Activated CD4-positive, CD25-positive, alpha-beta regulatory T cell treated with anti-CD3 and anti-CD28 coated beads, Interleukin-2, amount 50 U/mL, for 16 hours (primary cell): ENCODE data around the gene TMEM208.

ENCODE experiments used
- DNase-seq: peaks from one replicate; pipeline ENCODE4 v3.0.0-alpha.2; 2020; ENCODE audit warnings: low read depth, low spot score

TMEM208 gene

GRCh38 chr16:67226804-67227566 is at the start of gene TMEM208:
TMEM208 (plus strand) TSS chr16:67227130; CDS start chr16:67227219, 89 bp downstream.
- peak; percentile 98 for DNase-seq

- DNase-seq = no peak
Observed at GRCh38 chr16:67177743-67178699, 48.9 kb upstream of the TMEM208 start.

GRCh38 chr16:67179421-67180080 is 47.4 kb upstream of the TMEM208 start:
- no peak for DNase-seq

GRCh38 chr16:67180166-67180565 is 46.8 kb upstream of the TMEM208 start:
- DNase-seq = no peak

GRCh38 chr16:67181346-67181745 is 45.6 kb upstream of the TMEM208 start:
- no peak for DNase-seq

GRCh38 chr16:67182288-67182687 is 44.6 kb upstream of the TMEM208 start:
- DNase-seq = no peak

- DNase-seq = no peak
Observed at GRCh38 chr16:67183284-67183626, 43.7 kb upstream of the TMEM208 start.

- peak; percentile 86 for DNase-seq
Observed at GRCh38 chr16:67183627-67184452, 43.1 kb upstream of the TMEM208 start, which contains the start of gene MATCAP1. MATCAP1 (minus strand) TSS chr16:67183963; CDS start chr16:67180610, 3,353 bp downstream.

GRCh38 chr16:67184453-67184994 is 42.4 kb upstream of the TMEM208 start:
- DNase-seq = no peak

- peak; percentile 71 for DNase-seq
Observed at GRCh38 chr16:67184995-67185650, 41.8 kb upstream of the TMEM208 start.

GRCh38 chr16:67185651-67186134 is 41.2 kb upstream of the TMEM208 start:
- no peak for DNase-seq

- DNase-seq = no peak
Observed at GRCh38 chr16:67186550-67186950, 40.4 kb upstream of the TMEM208 start.

GRCh38 chr16:67187175-67187890 is 39.6 kb upstream of the TMEM208 start:
- DNase-seq = no peak

GRCh38 chr16:67188323-67188722 is 38.6 kb upstream of the TMEM208 start:
- no peak for DNase-seq

- DNase-seq = no peak
Observed at GRCh38 chr16:67188798-67189197, 38.1 kb upstream of the TMEM208 start.

GRCh38 chr16:67190041-67190440 is 36.9 kb upstream of the TMEM208 start, which contains the start of gene EXOC3L1:
EXOC3L1 (minus strand) TSS chr16:67190136; CDS start chr16:67189676, 460 bp downstream.
- DNase-seq = no peak

GRCh38 chr16:67190448-67191399 is 36.2 kb upstream of the TMEM208 start:
- DNase-seq = no peak

GRCh38 chr16:67191411-67191994 is 35.4 kb upstream of the TMEM208 start:
- DNase-seq = no peak
